ENCODE measurements around the gene KLHL14. TPM values are rescaled to one million over a fixed set of nuclear protein-coding genes. Genes with fewer than 3 reads are reported as not detected.

The KLHL14 gene
- total RNA-seq, 1 donor: not detected

- Histone ChIP-seq H3K79me2 (ENCODE audit: insufficient read depth, low read length) (no peaks in the 10 kb centered on the region), H3K9me3 (ENCODE audit: low read depth, low read length) (no peaks in the 10 kb centered on the region), H3K27ac (ENCODE audit: low read depth, low read length) (no peak overlapping the region), H2AFZ (ENCODE audit: low read length) (no peak overlapping the region), H3K27me3 (ENCODE audit: insufficient read depth, low read length) (no peaks in the 10 kb centered on the region), H3K4me3 (ENCODE audit: insufficient read depth, low read length) (no peak overlapping the region), H4K20me1 (ENCODE audit: insufficient read depth, low read length) (no peaks in the 10 kb centered on the region), H3K4me2 (ENCODE audit: insufficient read depth, low read length) (no peak overlapping the region), H3K36me3 (ENCODE audit: insufficient read depth, low read length) (no peaks in the 10 kb centered on the region), H3K4me1 (ENCODE audit: insufficient read depth, low read length) (no peaks in the 10 kb centered on the region)
- DNase-seq (ENCODE audit: insufficient read length, low spot score, missing footprints): no peak
- no peak for TF ChIP-seq CTCF (IDR thresholded peaks at IDR 0.05; ENCODE audit: extremely low read depth, low read depth, low read length)
These were observed 6.2 kb upstream of the KLHL14 start for GRCh38 chr18:32779010-32779409.

DNA sequence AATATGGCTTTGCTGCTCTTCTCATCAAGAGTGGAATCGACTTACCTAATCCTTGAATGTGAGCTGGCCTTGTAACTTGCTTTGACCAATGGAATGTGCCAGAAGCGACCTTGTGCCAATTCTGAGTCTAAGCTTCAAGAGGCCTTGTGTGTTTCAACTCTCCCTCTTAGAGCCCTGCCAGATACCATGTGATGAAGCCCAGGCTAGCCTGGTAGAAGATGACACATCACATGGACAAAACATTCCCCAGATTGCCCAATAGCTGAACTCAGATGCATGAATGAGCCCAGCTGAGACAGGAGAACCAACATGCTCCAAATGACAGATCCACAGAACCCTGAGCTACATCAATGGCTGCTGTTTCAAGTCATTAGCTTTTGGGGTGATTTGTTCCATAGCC lies 4.2 kb upstream of the KLHL14 start:
- Histone ChIP-seq H4K20me1 (ENCODE audit: insufficient read depth, low read length) (no peaks in the 10 kb centered on the region), H3K27ac (ENCODE audit: low read depth, low read length) (no peak overlapping the region), H3K27me3 (ENCODE audit: insufficient read depth, low read length) (peaks cover 9% of the 10 kb centered on the region), H3K4me2 (ENCODE audit: insufficient read depth, low read length) (no peak overlapping the region), H2AFZ (ENCODE audit: low read length) (no peak overlapping the region), H3K36me3 (ENCODE audit: insufficient read depth, low read length) (no peaks in the 10 kb centered on the region), H3K79me2 (ENCODE audit: insufficient read depth, low read length) (no peaks in the 10 kb centered on the region), H3K4me1 (ENCODE audit: insufficient read depth, low read length) (no peaks in the 10 kb centered on the region), H3K4me3 (ENCODE audit: insufficient read depth, low read length) (no peak overlapping the region), H3K9me3 (ENCODE audit: low read depth, low read length) (no peaks in the 10 kb centered on the region)
- no peak for DNase-seq (ENCODE audit: insufficient read length, low spot score, missing footprints)
- no peak for TF ChIP-seq CTCF (IDR thresholded peaks at IDR 0.05; ENCODE audit: extremely low read depth, low read depth, low read length)

GRCh38 chr18:32776561-32776960 lies 3.7 kb upstream of the KLHL14 start:
- Histone ChIP-seq H3K4me1 (ENCODE audit: insufficient read depth, low read length) (no peaks in the 10 kb centered on the region), H3K27ac (ENCODE audit: low read depth, low read length) (no peak overlapping the region), H2AFZ (ENCODE audit: low read length) (no peak overlapping the region), H3K27me3 (ENCODE audit: insufficient read depth, low read length) (peaks cover 9% of the 10 kb centered on the region), H4K20me1 (ENCODE audit: insufficient read depth, low read length) (no peaks in the 10 kb centered on the region), H3K4me3 (ENCODE audit: insufficient read depth, low read length) (no peak overlapping the region), H3K36me3 (ENCODE audit: insufficient read depth, low read length) (no peaks in the 10 kb centered on the region), H3K4me2 (ENCODE audit: insufficient read depth, low read length) (no peak overlapping the region), H3K9me3 (ENCODE audit: low read depth, low read length) (no peaks in the 10 kb centered on the region), H3K79me2 (ENCODE audit: insufficient read depth, low read length) (no peaks in the 10 kb centered on the region)
- no peak for TF ChIP-seq CTCF (IDR thresholded peaks at IDR 0.05; ENCODE audit: extremely low read depth, low read depth, low read length)
- DNase-seq (ENCODE audit: insufficient read length, low spot score, missing footprints): no peak

DNA sequence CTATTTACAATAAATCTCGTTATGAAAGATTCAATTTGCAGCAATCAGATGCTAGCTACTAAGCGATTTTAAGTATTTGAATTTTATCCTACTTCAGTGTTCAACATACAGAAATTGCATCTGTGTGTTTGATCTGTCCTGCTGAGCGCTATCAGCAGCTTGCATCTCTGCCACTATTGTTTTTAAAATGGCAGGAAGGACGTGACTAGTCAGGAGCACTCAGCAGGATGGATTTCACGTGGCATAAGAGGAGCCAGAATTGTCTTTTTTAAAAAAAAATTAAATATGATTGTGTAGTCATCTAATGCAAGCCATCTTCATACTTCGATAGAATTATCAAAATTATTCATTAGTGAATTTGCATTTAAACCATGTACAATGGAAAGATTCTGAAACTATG lies 2.8 kb upstream of the KLHL14 start:
- Histone ChIP-seq H3K79me2 (ENCODE audit: insufficient read depth, low read length) (no peaks in the 10 kb centered on the region), H2AFZ (ENCODE audit: low read length) (no peak overlapping the region)
- no peak for DNase-seq (ENCODE audit: insufficient read length, low spot score, missing footprints)

More for the DNA sequence above, 2.8 kb upstream of the KLHL14 start:
- H3K4me3 ChIP-seq (ENCODE audit: insufficient read depth, low read length): no peak overlapping the region
- no peaks in the 10 kb centered on the region for H4K20me1 ChIP-seq (ENCODE audit: insufficient read depth, low read length)
- H3K9me3 ChIP-seq (ENCODE audit: low read depth, low read length): no peaks in the 10 kb centered on the region
- peaks cover 18% of the 10 kb centered on the region for H3K27me3 ChIP-seq (ENCODE audit: insufficient read depth, low read length)
- H3K4me1 ChIP-seq (ENCODE audit: insufficient read depth, low read length): no peaks in the 10 kb centered on the region
- H3K36me3 ChIP-seq (ENCODE audit: insufficient read depth, low read length): no peaks in the 10 kb centered on the region
- H3K27ac ChIP-seq (ENCODE audit: low read depth, low read length): no peak overlapping the region
- no peak overlapping the region for H3K4me2 ChIP-seq (ENCODE audit: insufficient read depth, low read length)
- no peak for TF ChIP-seq CTCF (IDR thresholded peaks at IDR 0.05; ENCODE audit: extremely low read depth, low read depth, low read length)

Measured in osteoblast (primary cell).